ENCODE measurements around the gene FCHO1.

GRCh38 chr19:17733127-17733526, 18.1 kb upstream of the FCHO1 start:
- no peak for TF ChIP-seq POLR2AphosphoS5 (IDR thresholded peaks at IDR 0.05)
- TF ChIP-seq CTCF (IDR thresholded peaks at IDR 0.05) = no peak
